ENCODE data around the gene PLPP1. TPM values are rescaled to one million over a fixed set of nuclear protein-coding genes. Genes with fewer than 3 reads are reported as not detected.

PLPP1 gene
- total and polyA plus RNA-seq, 4 donors: 23.4 to 149 (median 68.7) TPM

DNA sequence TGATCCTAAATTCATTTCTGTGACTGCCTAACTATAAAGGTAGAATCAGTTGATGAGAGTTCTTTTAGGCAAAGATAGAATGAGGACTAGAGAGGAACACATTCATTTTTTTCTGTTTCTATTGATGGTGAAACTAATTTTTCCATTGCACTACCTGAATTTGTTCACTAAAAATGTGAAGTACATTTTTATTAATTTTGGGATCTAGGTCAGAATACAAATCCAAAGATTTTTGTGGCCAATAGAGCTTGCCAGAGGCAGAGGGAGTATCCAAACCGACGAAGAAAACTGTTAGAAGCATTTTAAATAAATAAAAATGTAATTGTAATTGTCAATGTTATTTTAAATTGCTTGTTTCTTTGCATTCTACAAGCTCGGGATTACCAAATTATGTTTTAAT, 148.9 kb downstream of the PLPP1 start:
- Histone ChIP-seq H3K27ac (ENCODE audit: low read depth in 1 of 2, low read length in 2 of 2) (no peak overlapping the region), H3K9ac (ENCODE audit: low read depth in 1 of 2, low read length in 2 of 2) (no peak overlapping the region), H3K4me3 (ENCODE audit: low read depth in 1 of 3, low read length in 3 of 3) (no peak overlapping the region), H3K27me3 (ENCODE audit: control insufficient read depth in 4 of 4, insufficient read depth in 4 of 4, low read length in 3 of 4) (no peaks in the 10 kb centered on the region), H3K4me1 (ENCODE audit: control insufficient read depth in 4 of 4, insufficient read depth in 4 of 4, low read length in 3 of 4) (peaks cover 3 to 24% (median 16%) of the 10 kb centered on the region in 4 donors), H3K9me3 (ENCODE audit: control insufficient read depth in 4 of 4, low read length in 3 of 4) (no peaks in the 10 kb centered on the region), H3K36me3 (ENCODE audit: control insufficient read depth in 4 of 4, insufficient read depth in 3 of 4, low read depth in 1 of 4, low read length in 3 of 4) (peaks cover 0 to 6% (median 0%) of the 10 kb centered on the region in 4 donors)
- no peak for TF ChIP-seq FOXA2 (IDR thresholded peaks at IDR 0.05)
- no peak for TF ChIP-seq JUND (IDR thresholded peaks at IDR 0.05)
- TF ChIP-seq RAD21 (IDR thresholded peaks at IDR 0.05): no peak
- TF ChIP-seq GABPA (IDR thresholded peaks at IDR 0.05 in 1 of 2, conservative IDR thresholded peaks at IDR 0.05 in 1 of 2): no peak
- TF ChIP-seq, protein P1, sequence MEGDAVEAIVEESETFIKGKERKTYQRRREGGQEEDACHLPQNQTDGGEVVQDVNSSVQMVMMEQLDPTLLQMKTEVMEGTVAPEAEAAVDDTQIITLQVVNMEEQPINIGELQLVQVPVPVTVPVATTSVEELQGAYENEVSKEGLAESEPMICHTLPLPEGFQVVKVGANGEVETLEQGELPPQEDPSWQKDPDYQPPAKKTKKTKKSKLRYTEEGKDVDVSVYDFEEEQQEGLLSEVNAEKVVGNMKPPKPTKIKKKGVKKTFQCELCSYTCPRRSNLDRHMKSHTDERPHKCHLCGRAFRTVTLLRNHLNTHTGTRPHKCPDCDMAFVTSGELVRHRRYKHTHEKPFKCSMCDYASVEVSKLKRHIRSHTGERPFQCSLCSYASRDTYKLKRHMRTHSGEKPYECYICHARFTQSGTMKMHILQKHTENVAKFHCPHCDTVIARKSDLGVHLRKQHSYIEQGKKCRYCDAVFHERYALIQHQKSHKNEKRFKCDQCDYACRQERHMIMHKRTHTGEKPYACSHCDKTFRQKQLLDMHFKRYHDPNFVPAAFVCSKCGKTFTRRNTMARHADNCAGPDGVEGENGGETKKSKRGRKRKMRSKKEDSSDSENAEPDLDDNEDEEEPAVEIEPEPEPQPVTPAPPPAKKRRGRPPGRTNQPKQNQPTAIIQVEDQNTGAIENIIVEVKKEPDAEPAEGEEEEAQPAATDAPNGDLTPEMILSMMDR (IDR thresholded peaks at IDR 0.05; ENCODE audit: low read depth, low read length, missing input control): no peak
- TF ChIP-seq HNF4G (IDR thresholded peaks at IDR 0.05): no peak
- no peak for TF ChIP-seq TAF1 (conservative IDR thresholded peaks at IDR 0.05)
- TF ChIP-seq FOXA1 (IDR thresholded peaks at IDR 0.05): no peak
- TF ChIP-seq YY1 (IDR thresholded peaks at IDR 0.05): no peak
- TF ChIP-seq, protein P2, sequence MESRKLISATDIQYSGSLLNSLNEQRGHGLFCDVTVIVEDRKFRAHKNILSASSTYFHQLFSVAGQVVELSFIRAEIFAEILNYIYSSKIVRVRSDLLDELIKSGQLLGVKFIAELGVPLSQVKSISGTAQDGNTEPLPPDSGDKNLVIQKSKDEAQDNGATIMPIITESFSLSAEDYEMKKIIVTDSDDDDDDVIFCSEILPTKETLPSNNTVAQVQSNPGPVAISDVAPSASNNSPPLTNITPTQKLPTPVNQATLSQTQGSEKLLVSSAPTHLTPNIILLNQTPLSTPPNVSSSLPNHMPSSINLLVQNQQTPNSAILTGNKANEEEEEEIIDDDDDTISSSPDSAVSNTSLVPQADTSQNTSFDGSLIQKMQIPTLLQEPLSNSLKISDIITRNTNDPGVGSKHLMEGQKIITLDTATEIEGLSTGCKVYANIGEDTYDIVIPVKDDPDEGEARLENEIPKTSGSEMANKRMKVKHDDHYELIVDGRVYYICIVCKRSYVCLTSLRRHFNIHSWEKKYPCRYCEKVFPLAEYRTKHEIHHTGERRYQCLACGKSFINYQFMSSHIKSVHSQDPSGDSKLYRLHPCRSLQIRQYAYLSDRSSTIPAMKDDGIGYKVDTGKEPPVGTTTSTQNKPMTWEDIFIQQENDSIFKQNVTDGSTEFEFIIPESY (IDR thresholded peaks at IDR 0.05): no peak
- DNase-seq (ENCODE audit: low spot score): no peak
- 69% methylated on average over 3 of the region's 3 CpGs for WGBS

DNA sequence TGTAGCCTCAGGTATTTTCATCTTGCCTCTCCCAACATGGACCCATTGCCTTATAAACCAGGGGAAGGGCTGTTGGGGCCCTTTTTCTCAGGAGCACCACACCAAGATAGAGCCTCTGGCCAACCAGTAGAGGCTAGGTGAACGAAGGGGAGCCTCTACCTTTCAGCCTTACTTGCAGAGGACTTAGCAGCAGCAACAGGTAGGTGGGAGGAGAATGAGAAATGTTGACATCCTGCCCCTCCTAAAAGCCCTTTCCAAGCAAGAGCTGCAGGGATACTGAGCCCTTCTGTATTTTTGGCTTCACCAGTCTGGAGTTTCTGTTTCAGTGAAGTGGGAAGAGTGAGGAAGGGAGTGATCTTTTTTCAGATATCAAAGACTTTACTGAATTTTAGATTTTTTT, 149.5 kb downstream of the PLPP1 start:
- no peak overlapping the region for H3K9ac ChIP-seq (ENCODE audit: low read depth in 1 of 2, low read length in 2 of 2)
- no peak for TF ChIP-seq FOXA2 (IDR thresholded peaks at IDR 0.05)
- H3K4me3 ChIP-seq (ENCODE audit: low read depth in 1 of 3, low read length in 3 of 3): no peak overlapping the region
- WGBS: 100% methylated on average over 1 of the region's 1 CpG
- no peaks in the 10 kb centered on the region for H3K27me3 ChIP-seq (ENCODE audit: control insufficient read depth in 4 of 4, insufficient read depth in 4 of 4, low read length in 3 of 4)
- no peak overlapping the region for H3K27ac ChIP-seq (ENCODE audit: low read depth in 1 of 2, low read length in 2 of 2)
- peaks cover 3 to 23% (median 14%) of the 10 kb centered on the region in 4 donors for H3K4me1 ChIP-seq (ENCODE audit: control insufficient read depth in 4 of 4, insufficient read depth in 4 of 4, low read length in 3 of 4)
- no peak for DNase-seq (ENCODE audit: low spot score)
- H3K9me3 ChIP-seq (ENCODE audit: control insufficient read depth in 4 of 4, low read length in 3 of 4): no peaks in the 10 kb centered on the region
- H3K36me3 ChIP-seq (ENCODE audit: control insufficient read depth in 4 of 4, insufficient read depth in 3 of 4, low read depth in 1 of 4, low read length in 3 of 4): peaks cover 0 to 6% (median 3%) of the 10 kb centered on the region in 4 donors

DNA sequence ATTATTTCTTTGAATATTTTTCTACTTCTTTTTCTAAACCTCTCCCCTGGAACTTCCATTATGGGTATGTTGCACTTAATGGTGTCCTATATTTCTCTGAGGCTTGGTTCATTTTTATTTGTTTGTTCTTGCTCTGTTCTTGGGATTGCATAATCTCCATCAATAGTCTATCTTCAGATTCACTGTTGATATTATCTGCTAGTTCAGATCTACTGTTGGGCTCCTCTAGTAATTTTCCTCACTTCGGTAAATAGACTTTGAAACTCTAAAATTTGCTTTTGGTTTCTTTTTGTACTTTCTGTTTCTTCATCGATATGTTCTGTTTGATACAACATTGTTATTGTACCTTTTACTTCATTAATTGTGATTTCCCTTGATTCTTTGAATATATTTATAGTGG, 150.7 kb downstream of the PLPP1 start:
- H3K27me3 ChIP-seq (ENCODE audit: control insufficient read depth in 4 of 4, insufficient read depth in 4 of 4, low read length in 3 of 4): no peaks in the 10 kb centered on the region
- peaks cover 3 to 22% (median 9%) of the 10 kb centered on the region in 4 donors for H3K4me1 ChIP-seq (ENCODE audit: control insufficient read depth in 4 of 4, insufficient read depth in 4 of 4, low read length in 3 of 4)
- DNase-seq (ENCODE audit: low spot score): no peak
- peaks cover 2 to 9% (median 7%) of the 10 kb centered on the region in 4 donors for H3K36me3 ChIP-seq (ENCODE audit: control insufficient read depth in 4 of 4, insufficient read depth in 3 of 4, low read depth in 1 of 4, low read length in 3 of 4)
- peak; percentile 32 to 52 for TF ChIP-seq HNF4A (conservative IDR thresholded peaks at IDR 0.05)
- TF ChIP-seq SP1 (IDR thresholded peaks at IDR 0.05): peak; percentile 21
- no peak for TF ChIP-seq YY1 (IDR thresholded peaks at IDR 0.05)
- no peak for TF ChIP-seq NR2F2 (IDR thresholded peaks at IDR 0.05)
- no peak for TF ChIP-seq TAF1 (conservative IDR thresholded peaks at IDR 0.05)
- TF ChIP-seq, protein P3, sequence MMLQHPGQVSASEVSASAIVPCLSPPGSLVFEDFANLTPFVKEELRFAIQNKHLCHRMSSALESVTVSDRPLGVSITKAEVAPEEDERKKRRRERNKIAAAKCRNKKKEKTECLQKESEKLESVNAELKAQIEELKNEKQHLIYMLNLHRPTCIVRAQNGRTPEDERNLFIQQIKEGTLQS (IDR thresholded peaks at IDR 0.05): peak; percentile 22
- TF ChIP-seq RXRA (IDR thresholded peaks at IDR 0.05): no peak
- H3K4me3 ChIP-seq (ENCODE audit: low read depth in 1 of 3, low read length in 3 of 3): peak overlapping the region in 2 of 3 donors; percentile 3 to 29
- H3K27ac ChIP-seq (ENCODE audit: low read depth in 1 of 2, low read length in 2 of 2): peak overlapping the region; percentile 38 to 44
- peak overlapping the region in 1 of 2 donors; percentile 17 for H3K9ac ChIP-seq (ENCODE audit: low read depth in 1 of 2, low read length in 2 of 2)
- no peaks in the 10 kb centered on the region for H3K9me3 ChIP-seq (ENCODE audit: control insufficient read depth in 4 of 4, low read length in 3 of 4)
- 43% methylated on average over 2 of the region's 2 CpGs for WGBS
